Measurements from ENCODE around the gene COG7. TPM values are rescaled to one million over a fixed set of nuclear protein-coding genes. Genes with fewer than 3 reads are reported as not detected.

COG7 gene
- polyA plus RNA-seq, 1 of the 3 experiments (the other 2 are of a cell fraction) = 33.0 TPM

DNA sequence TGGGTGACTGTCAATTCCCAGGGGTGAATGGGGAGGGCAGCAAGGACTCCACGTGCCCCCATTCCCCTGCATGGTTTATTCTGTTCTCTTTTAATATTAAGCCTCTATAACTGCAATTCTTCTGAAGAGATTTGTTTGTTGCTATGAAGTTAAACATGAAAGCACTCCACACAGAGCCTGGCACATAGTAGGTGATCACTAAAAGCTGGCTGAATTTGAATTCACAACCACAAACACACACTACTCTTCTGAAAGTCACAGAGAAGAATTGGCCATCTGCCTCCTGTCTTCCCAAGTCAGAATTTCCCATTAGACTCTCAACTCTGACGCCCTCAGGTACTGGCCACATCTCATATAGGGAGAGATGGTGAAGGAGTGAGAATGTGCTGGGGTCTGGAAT is 55.5 kb downstream of the COG7 start:
- DNase-seq = no peak
- Histone ChIP-seq H2AFZ (ENCODE audit: low read depth) (no peak overlapping the region), H3F3A (replicated peaks; ENCODE audit: insufficient read depth) (no peaks in the 10 kb centered on the region), H3K27me3 (ENCODE audit: insufficient read depth) (no peaks in the 10 kb centered on the region), H3K4me1 (ENCODE audit: control insufficient read depth in 1 of 2, insufficient read depth in 2 of 2, low read depth in 1 of 2, low read length in 1 of 2) (peaks cover 0 to 2% of the 10 kb centered on the region in 2 experiments; a peak in 1 of 4 replicates), H3K27ac (ENCODE audit: low read depth in 2 of 2, low read length in 1 of 2) (no peak overlapping the region), H3K79me2 (ENCODE audit: insufficient read depth) (no peaks in the 10 kb centered on the region), H4K20me1 (ENCODE audit: insufficient read depth) (no peaks in the 10 kb centered on the region), H3K9ac (no peak overlapping the region), H3K36me3 (replicated peaks in 1 of 2; ENCODE audit: control insufficient read depth in 1 of 2, insufficient read depth in 2 of 2, low read length in 1 of 2) (peaks cover 41 to 51% of the 10 kb centered on the region in 2 experiments), H3K4me2 (no peak overlapping the region), H3K9me3 (no peaks in the 10 kb centered on the region), H3K9me2 (no peaks in the 10 kb centered on the region), H3K4me3 (ENCODE audit: low read depth in 2 of 2, low read length in 1 of 2) (no peak overlapping the region)
- CTCF ChIA-PET = interaction anchor here (2.8 to 4.8 kb wide), 2 partner anchors 38 to 215 kb away, joined by 9 to 28 read pairs; partner anchors contain the start of gene SCNN1G
- POLR2A ChIA-PET = no interaction called here
- TF ChIP-seq SIN3A (IDR thresholded peaks at IDR 0.05; ENCODE audit: borderline replicate concordance, low read depth, low read length) (no peak), RXRA (IDR thresholded peaks at IDR 0.05; ENCODE audit: borderline replicate concordance, low read depth) (no peak), USF1 (IDR thresholded peaks at IDR 0.05; ENCODE audit: borderline replicate concordance, low read depth) (no peak), TAF1 (IDR thresholded peaks at IDR 0.05; ENCODE audit: borderline replicate concordance, low read depth, low read length) (no peak), JUND (IDR thresholded peaks at IDR 0.05) (no peak), GATA2 (CRISPR knock-in tag; IDR thresholded peaks at IDR 0.05) (no peak), RFX5 (IDR thresholded peaks at IDR 0.05; ENCODE audit: low read length) (no peak), ZBTB33 (IDR thresholded peaks at IDR 0.05; ENCODE audit: borderline replicate concordance, low read depth) (no peak), CHD2 (IDR thresholded peaks at IDR 0.05; ENCODE audit: low read length, partially characterized antibody) (no peak), FOSL2 (IDR thresholded peaks at IDR 0.05; ENCODE audit: borderline replicate concordance, low read depth) (no peak), CTCF (IDR thresholded peaks at IDR 0.05) (no peak), TEAD4 (IDR thresholded peaks at IDR 0.05; ENCODE audit: borderline replicate concordance, insufficient read depth) (no peak), SMC3 (IDR thresholded peaks at IDR 0.05; ENCODE audit: low read depth, low read length) (no peak), IRF3 (IDR thresholded peaks at IDR 0.05; ENCODE audit: low read depth, low read length) (no peak), GABPA (IDR thresholded peaks at IDR 0.05; ENCODE audit: low read depth) (no peak)
- TF ChIP-seq, protein P1, sequence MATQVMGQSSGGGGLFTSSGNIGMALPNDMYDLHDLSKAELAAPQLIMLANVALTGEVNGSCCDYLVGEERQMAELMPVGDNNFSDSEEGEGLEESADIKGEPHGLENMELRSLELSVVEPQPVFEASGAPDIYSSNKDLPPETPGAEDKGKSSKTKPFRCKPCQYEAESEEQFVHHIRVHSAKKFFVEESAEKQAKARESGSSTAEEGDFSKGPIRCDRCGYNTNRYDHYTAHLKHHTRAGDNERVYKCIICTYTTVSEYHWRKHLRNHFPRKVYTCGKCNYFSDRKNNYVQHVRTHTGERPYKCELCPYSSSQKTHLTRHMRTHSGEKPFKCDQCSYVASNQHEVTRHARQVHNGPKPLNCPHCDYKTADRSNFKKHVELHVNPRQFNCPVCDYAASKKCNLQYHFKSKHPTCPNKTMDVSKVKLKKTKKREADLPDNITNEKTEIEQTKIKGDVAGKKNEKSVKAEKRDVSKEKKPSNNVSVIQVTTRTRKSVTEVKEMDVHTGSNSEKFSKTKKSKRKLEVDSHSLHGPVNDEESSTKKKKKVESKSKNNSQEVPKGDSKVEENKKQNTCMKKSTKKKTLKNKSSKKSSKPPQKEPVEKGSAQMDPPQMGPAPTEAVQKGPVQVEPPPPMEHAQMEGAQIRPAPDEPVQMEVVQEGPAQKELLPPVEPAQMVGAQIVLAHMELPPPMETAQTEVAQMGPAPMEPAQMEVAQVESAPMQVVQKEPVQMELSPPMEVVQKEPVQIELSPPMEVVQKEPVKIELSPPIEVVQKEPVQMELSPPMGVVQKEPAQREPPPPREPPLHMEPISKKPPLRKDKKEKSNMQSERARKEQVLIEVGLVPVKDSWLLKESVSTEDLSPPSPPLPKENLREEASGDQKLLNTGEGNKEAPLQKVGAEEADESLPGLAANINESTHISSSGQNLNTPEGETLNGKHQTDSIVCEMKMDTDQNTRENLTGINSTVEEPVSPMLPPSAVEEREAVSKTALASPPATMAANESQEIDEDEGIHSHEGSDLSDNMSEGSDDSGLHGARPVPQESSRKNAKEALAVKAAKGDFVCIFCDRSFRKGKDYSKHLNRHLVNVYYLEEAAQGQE (IDR thresholded peaks at IDR 0.05; ENCODE audit: low read depth, low read length) = no peak
- WGBS (ENCODE audit: low lambda C conversion rate) = 97% methylated on average over 2 of the region's 2 CpGs
